K562 (cell line): ENCODE measurements around the gene METRN. TPM values are rescaled to one million over a fixed set of nuclear protein-coding genes. Genes with fewer than 3 reads are reported as not detected.
A peak's percentile ranks its signal among the peaks of the same experiment; 100 is the strongest.

Experiments used
- ATAC-seq: fragments of 200-7000 bp; cut with Tn5 transposase; 3 replicates; pipeline ENCODE4 v1.9.1; 2020; ENCODE audit warnings: moderate library complexity
- BruUV-seq: library from RNA; stranded (reverse); fragments of 400-500 nt; replicated peaks from 2 replicates; lab custom pipeline; 2021; lab: Mats Ljungman, UMichigan
- CTCF ChIA-PET: fragments of 300-600 bp; formaldehyde crosslinking; extraction: SDS; loops from one replicate; lab custom pipeline; 2021; ENCODE audit warnings: low intra/inter-chr PET ratio; lab: Yijun Ruan, JAX
- POLR2A ChIA-PET: fragments of 300-600, 350-650 bp; sonication (Branson Sonifier 250); formaldehyde crosslinking; extraction: SDS; loops from one replicate; lab custom pipeline; 2021; ENCODE audit warnings: antibody characterized with exemption, inconsistent platforms; lab: Yijun Ruan, JAX
- DNase-seq, 4 experiments: peaks; one replicate each; pipeline versions ENCODE4 v3.0.0 to v3.0.0-alpha.2; 2011 to 2018; ENCODE audit warnings: low spot score in 3 of 4, mixed read lengths in 3 of 4; ENCODE audit errors: extremely low read depth in 1 of 4
- FAIRE-seq: peaks from 2 replicates; lab custom pipeline; 2011; peaks lifted over from hg19 to GRCh38; lab: Jason Lieb, UNC
- H2AFZ ChIP-seq: 2 replicates; pipeline ENCODE4 v1.6.0; 2011; ENCODE audit warnings: low read depth, low read length, control low read depth, inconsistent platforms
- H3K27ac ChIP-seq: fragments of 200-600 bp; 3 replicates; pipeline ENCODE4 v1.8.0; 2011; ENCODE audit warnings: low read depth, mild to moderate bottlenecking, control low read depth, inconsistent platforms, low read length, moderate library complexity, mixed read lengths; ENCODE audit errors: extremely low read depth
- H3K27me3 ChIP-seq, 2 experiments: fragments of 300-600 bp in 1 of 2; 2 replicates in 1 of 2; 3 replicates in 1 of 2; pipeline versions ENCODE4 v1.6.0 to v1.8.0; 2011; ENCODE audit warnings: inconsistent platforms in 2 of 2, low read length in 2 of 2, mild to moderate bottlenecking in 1 of 2, mixed read lengths in 1 of 2, moderate library complexity in 1 of 2; ENCODE audit not compliant: control insufficient read depth in 2 of 2, insufficient read depth in 2 of 2
- H3K36me3 ChIP-seq: fragments of 300-600 bp; 3 replicates; pipeline ENCODE4 v1.8.0; 2011; ENCODE audit warnings: mild to moderate bottlenecking, low read length, inconsistent platforms; ENCODE audit not compliant: control insufficient read depth, insufficient read depth
- H3K4me1 ChIP-seq, 2 experiments: fragments of 200-600 bp in 1 of 2; replicated peaks in 1 of 2; 2 replicates in 1 of 2; 3 replicates in 1 of 2; pipeline versions ENCODE4 v1.5.1 to v1.8.0; 2011; ENCODE audit warnings: inconsistent platforms in 2 of 2, low read length in 2 of 2, mild to moderate bottlenecking in 1 of 2, mixed read lengths in 1 of 2, moderate library complexity in 1 of 2; ENCODE audit not compliant: control insufficient read depth in 2 of 2, insufficient read depth in 2 of 2
- H3K4me2 ChIP-seq: 2 replicates; pipeline ENCODE4 v1.6.1; 2011; ENCODE audit warnings: low read length, control low read depth, inconsistent platforms, mixed read lengths; ENCODE audit not compliant: insufficient read depth
- H3K4me3 ChIP-seq: fragments of 200-600 bp; sonication (generic), shearing (Covaris generic); 2 replicates; pipeline ENCODE4 v1.5.1; 2016; ENCODE audit warnings: control low read depth, inconsistent platforms
- H3K79me2 ChIP-seq: fragments of 200-600 bp; 3 replicates; pipeline ENCODE4 v1.8.0; 2011; ENCODE audit warnings: low read length, inconsistent platforms; ENCODE audit not compliant: control insufficient read depth, insufficient read depth
- H3K9ac ChIP-seq, 2 experiments: 2 replicates each; pipeline versions ENCODE4 v1.6.0 to v1.6.1; 2011; ENCODE audit warnings: low read depth in 2 of 2, low read length in 2 of 2, control low read depth in 1 of 2, inconsistent platforms in 1 of 2, mild to moderate bottlenecking in 1 of 2, mixed read lengths in 1 of 2; ENCODE audit not compliant: insufficient read depth in 1 of 2
- H3K9me1 ChIP-seq: one replicate; pipeline ENCODE4 v1.6.0; 2011; ENCODE audit warnings: inconsistent platforms, mild to moderate bottlenecking, low read length, moderate library complexity; ENCODE audit not compliant: control insufficient read depth, insufficient read depth
- H3K9me3 ChIP-seq: replicated peaks from 2 replicates; pipeline ENCODE4 v1.5.1; 2011; ENCODE audit warnings: low read depth, low read length, inconsistent platforms; ENCODE audit not compliant: control insufficient read depth, insufficient read depth
- H4K20me1 ChIP-seq: replicated peaks from 2 replicates; pipeline ENCODE4 v1.6.1; 2011; ENCODE audit warnings: low read length, inconsistent platforms, mixed read lengths; ENCODE audit not compliant: control insufficient read depth, insufficient read depth
- CBX8 ChIP-seq: fragments of 200-600 bp; sonication (generic); IDR thresholded peaks from 2 replicates; pipeline ENCODE4 v1.6.1; 2012; ENCODE audit warnings: borderline replicate concordance, mixed run types, low read depth, mild to moderate bottlenecking, moderate library complexity, mixed read lengths, low read length, control low read depth, inconsistent platforms; ENCODE audit not compliant: poor library complexity, severe bottlenecking; ENCODE audit errors: extremely low read depth
- CXXC5 ChIP-seq: fragments of 250-450 bp; sonication (Bioruptor Pico); IDR thresholded peaks from 2 replicates; pipeline ENCODE4 v1.8.0; 2022; ENCODE audit warnings: inconsistent platforms, mild to moderate bottlenecking, moderate library complexity
- PHF8 ChIP-seq: fragments of 200-600 bp; sonication (generic); IDR thresholded peaks from 2 replicates; pipeline ENCODE4 v1.6.1; 2012; ENCODE audit warnings: mixed run types, mild to moderate bottlenecking, inconsistent platforms, low read length, moderate library complexity, borderline replicate concordance
- PURB ChIP-seq: sonication (generic); formaldehyde crosslinking; IDR thresholded peaks from 2 replicates; pipeline ENCODE4 v1.9.0; 2021; ENCODE audit warnings: low read depth, mild to moderate bottlenecking, missing genetic modification reagents
- RFX1 ChIP-seq: fragments of 450-650 bp; IDR thresholded peaks from 2 replicates; pipeline ENCODE4 v1.6.1; 2016; ENCODE audit warnings: mild to moderate bottlenecking, moderate library complexity
- SAFB2 ChIP-seq: fragments of 200-400 bp; formaldehyde crosslinking; IDR thresholded peaks from 2 replicates; pipeline ENCODE4 v1.6.1; 2018; ENCODE audit warnings: borderline replicate concordance, low read length, low read depth, moderate library complexity; ENCODE audit not compliant: severe bottlenecking
- ZBTB7A ChIP-seq: IDR thresholded peaks from 2 replicates; pipeline ENCODE4 v1.6.1; 2011; ENCODE audit warnings: low read depth, mild to moderate bottlenecking, low read length, moderate library complexity, borderline replicate concordance; ENCODE audit not compliant: control insufficient read depth
- ZNF668 ChIP-seq: fragments of 250-450 bp; sonication (Bioruptor Pico); IDR thresholded peaks from 2 replicates; pipeline ENCODE4 v1.8.0; 2022; ENCODE audit warnings: mild to moderate bottlenecking, inconsistent platforms
- ZNF766 ChIP-seq: fragments of 200-800 bp; sonication (Bioruptor generic); conservative IDR thresholded peaks from 2 replicates; pipeline ENCODE4 v1.6.1; 2016; ENCODE audit warnings: missing genetic modification characterization, missing compliant biosample characterization
- WGBS: fragments of 100-300 bp; shearing (Covaris generic); methylation state at CpG from one replicate; pipeline ENCODE4 v1.1.6; 2016; ENCODE audit warnings: low coverage, mixed read lengths; ENCODE audit not compliant: insufficient coverage; ENCODE audit errors: missing lambda C conversion rate; 5-methylcytosine and 5-hydroxymethylcytosine counted together
- in situ Hi-C: fragments of 300-500 bp; cut with MboI; formaldehyde crosslinking; loops from 4 replicates; pipeline ENCODE4 v1.15.0; 2018; ENCODE audit warnings: inconsistent platforms, mixed read lengths
- intact Hi-C: fragments of 100-400 bp; cut with micrococcal nuclease; formaldehyde crosslinking; loops from 2 replicates; pipeline ENCODE4 v1.14.2; 2022
- polyA plus RNA-seq, 8 experiments: library from polyadenylated mRNA; depleted of rRNA in 4 of 8; stranded (reverse) in 5 of 8; unstranded in 3 of 8; fragments of >200 nt; fragmentation: Nextera tagmentation in 2 of 8; fragmentation: Illumina TruSeq in 1 of 8; extraction: Ambion mirVana in 2 of 8; extraction: Trizol in 1 of 8; gene quantifications; 2 replicates each; pipeline versions ENCODE4 v1.2.1 to v1.2.3, GENCODE V29; 2011 to 2014; ENCODE audit warnings: inconsistent platforms in 1 of 8, missing spikeins in 1 of 8
- total RNA-seq, 7 experiments: library from RNA; depleted of rRNA in 6 of 7; stranded (reverse); fragments of >200 nt in 6 of 7; fragmentation: Illumina TruSeq in 2 of 7; extraction: Trizol in 2 of 7; gene quantifications; 2 replicates each; pipeline versions ENCODE4 v1.2.1 to v1.2.3, GENCODE V29; 2011 to 2021; ENCODE audit warnings: low replicate concordance in 1 of 7
- TF ChIP-seq, protein P1 (sequence below), 3 experiments: fragments of 200-800 bp in 1 of 3; fragments of 250-450 bp in 1 of 3; fragments of 450-650 bp in 1 of 3; sonication (Bioruptor Pico) in 1 of 3; sonication (Bioruptor generic) in 1 of 3; formaldehyde crosslinking in 1 of 3; IDR thresholded peaks; 2 replicates each; pipeline versions ENCODE4 v1.6.1 to v1.8.0; 2016 to 2022; ENCODE audit warnings: mild to moderate bottlenecking in 2 of 3, missing genetic modification characterization in 2 of 3, missing compliant biosample characterization in 1 of 3, moderate library complexity in 1 of 3
- TF ChIP-seq, protein P2 (sequence below): fragments of 200-800 bp; sonication (Bioruptor generic); IDR thresholded peaks from 2 replicates; pipeline ENCODE4 v1.6.1; 2017; ENCODE audit warnings: missing genetic modification characterization, missing compliant biosample characterization

METRN gene
- total and polyA plus RNA-seq, 9 of the 15 experiments (the other 6 are each of a cell fraction or from before 2014, with no cell fraction given) = 0.20 to 89.8 (median 15.4) TPM

DNA sequence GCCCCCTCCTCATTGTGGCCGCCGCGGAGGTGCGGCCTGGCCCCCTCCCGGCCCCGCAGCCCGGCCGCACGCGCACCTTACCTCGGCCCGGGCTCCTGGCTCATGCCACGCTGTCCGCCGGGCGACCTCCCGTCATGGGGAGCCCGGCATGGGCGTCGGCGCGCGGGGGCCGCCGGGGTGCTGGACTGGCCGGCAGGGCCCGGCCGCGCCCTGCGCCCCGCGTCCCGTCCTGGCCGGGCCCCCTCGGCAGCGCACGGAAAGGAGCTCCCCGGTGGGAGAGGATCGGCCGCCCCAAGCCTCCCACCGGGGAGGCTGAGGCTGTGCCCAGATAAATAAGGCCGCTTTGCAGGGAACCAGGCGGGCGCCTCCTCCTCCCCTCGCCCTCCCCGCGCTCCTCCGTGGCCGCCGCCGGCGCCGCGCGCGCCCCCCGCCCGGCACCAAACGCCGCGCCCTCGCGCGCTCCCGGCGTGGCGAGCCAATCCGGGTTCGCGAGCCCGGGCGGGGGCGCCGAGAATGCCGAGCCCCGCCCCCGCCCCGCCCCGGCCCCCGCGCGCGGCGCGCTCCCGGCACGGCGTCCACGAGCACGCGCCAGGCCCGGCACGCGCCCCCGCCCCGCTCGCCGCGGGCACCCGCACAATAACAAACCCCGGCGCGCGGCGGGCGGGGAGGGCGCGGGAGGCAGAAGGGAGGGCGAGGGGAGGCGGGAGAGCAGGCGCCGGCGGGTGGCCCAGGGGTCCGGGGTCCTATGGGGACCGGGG, 9.3 kb upstream of the METRN start, which contains the start of gene FBXL16:
Gene FBXL16, minus strand, starts transcription at position 371 of the 758 bp plus-strand sequence. CDS start 8,396 bp downstream, outside the sequence.
- Histone ChIP-seq H3K79me2 (no peaks in the 10 kb centered on the region), H3K9ac (peak within 1 kb of the TSS in 1 of 2 experiments; percentile 74; a peak in 2 of 4 replicates), H2AFZ (no peak within 1 kb of the TSS), H3K36me3 (no peaks in the 10 kb centered on the region), H3K9me1 (peaks cover 6% of the 10 kb centered on the region), H3K27me3 (peaks cover 8 to 50% of the 10 kb centered on the region in 2 experiments; a peak in 4 of 5 replicates), H3K4me1 (peaks cover 0 to 65% of the 10 kb centered on the region in 2 experiments; a peak in 3 of 5 replicates), H3K4me2 (peak within 1 kb of the TSS; percentile 46; the same call in 1 of the 2 replicates), H3K4me3 (peak within 1 kb of the TSS; percentile 34; the same call in 1 of the 2 replicates), H3K9me3 (no peaks in the 10 kb centered on the region), H3K27ac (no peak within 1 kb of the TSS), H4K20me1 (peaks cover 41% of the 10 kb centered on the region)
- intact Hi-C loops (no loop called here), in situ Hi-C loops (no loop called here)
- POLR2A ChIA-PET = interaction anchor here (1.0 kb wide), 1 partner anchor 13 kb away, joined by 3 read pairs; no protein-coding TSS in a partner anchor
- FAIRE-seq (no peak), ATAC-seq (peak; percentile 15; the same call in 1 of the 3 replicates), DNase-seq (peak; percentile 76 to 95 (median 93))
- BruUV-seq = no TSS peak
- CTCF ChIA-PET = no interaction called here
- WGBS = 1% methylated on average over 25 of the region's 115 CpGs
- TF ChIP-seq ZBTB7A (peak; percentile 6; the same call in 1 of the 2 replicates), ZNF668 (CRISPR knock-in tag) (no peak), RFX1 (no peak), PHF8 (peak; percentile 32; the same call in 1 of the 2 replicates), PURB (CRISPR knock-in tag) (no peak), CBX8 (no peak), CXXC5 (CRISPR knock-in tag) (peak; percentile 46; the same call in 1 of the 2 replicates), ZNF766 (0 out of 2 replicates have a peak, but pooled peaks have one; percentile 39), SAFB2 (no peak)
- TF ChIP-seq, protein P1, sequence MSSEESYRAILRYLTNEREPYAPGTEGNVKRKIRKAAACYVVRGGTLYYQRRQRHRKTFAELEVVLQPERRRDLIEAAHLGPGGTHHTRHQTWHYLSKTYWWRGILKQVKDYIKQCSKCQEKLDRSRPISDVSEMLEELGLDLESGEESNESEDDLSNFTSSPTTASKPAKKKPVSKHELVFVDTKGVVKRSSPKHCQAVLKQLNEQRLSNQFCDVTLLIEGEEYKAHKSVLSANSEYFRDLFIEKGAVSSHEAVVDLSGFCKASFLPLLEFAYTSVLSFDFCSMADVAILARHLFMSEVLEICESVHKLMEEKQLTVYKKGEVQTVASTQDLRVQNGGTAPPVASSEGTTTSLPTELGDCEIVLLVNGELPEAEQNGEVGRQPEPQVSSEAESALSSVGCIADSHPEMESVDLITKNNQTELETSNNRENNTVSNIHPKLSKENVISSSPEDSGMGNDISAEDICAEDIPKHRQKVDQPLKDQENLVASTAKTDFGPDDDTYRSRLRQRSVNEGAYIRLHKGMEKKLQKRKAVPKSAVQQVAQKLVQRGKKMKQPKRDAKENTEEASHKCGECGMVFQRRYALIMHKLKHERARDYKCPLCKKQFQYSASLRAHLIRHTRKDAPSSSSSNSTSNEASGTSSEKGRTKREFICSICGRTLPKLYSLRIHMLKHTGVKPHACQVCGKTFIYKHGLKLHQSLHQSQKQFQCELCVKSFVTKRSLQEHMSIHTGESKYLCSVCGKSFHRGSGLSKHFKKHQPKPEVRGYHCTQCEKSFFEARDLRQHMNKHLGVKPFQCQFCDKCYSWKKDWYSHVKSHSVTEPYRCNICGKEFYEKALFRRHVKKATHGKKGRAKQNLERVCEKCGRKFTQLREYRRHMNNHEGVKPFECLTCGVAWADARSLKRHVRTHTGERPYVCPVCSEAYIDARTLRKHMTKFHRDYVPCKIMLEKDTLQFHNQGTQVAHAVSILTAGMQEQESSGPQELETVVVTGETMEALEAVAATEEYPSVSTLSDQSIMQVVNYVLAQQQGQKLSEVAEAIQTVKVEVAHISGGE (CRISPR knock-in tag; IDR thresholded peaks at IDR 0.05) = 0 out of 6 replicates have a peak, but pooled peaks of 1 of the 3 experiments have one; percentile 17
- TF ChIP-seq, protein P2, sequence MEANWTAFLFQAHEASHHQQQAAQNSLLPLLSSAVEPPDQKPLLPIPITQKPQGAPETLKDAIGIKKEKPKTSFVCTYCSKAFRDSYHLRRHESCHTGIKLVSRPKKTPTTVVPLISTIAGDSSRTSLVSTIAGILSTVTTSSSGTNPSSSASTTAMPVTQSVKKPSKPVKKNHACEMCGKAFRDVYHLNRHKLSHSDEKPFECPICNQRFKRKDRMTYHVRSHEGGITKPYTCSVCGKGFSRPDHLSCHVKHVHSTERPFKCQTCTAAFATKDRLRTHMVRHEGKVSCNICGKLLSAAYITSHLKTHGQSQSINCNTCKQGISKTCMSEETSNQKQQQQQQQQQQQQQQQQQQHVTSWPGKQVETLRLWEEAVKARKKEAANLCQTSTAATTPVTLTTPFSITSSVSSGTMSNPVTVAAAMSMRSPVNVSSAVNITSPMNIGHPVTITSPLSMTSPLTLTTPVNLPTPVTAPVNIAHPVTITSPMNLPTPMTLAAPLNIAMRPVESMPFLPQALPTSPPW = peak; percentile 47
